Endothelial cell of umbilical vein (primary cell): ENCODE measurements around the gene KRTAP10-9. TPM values are rescaled to one million over a fixed set of nuclear protein-coding genes. Genes with fewer than 3 reads are reported as not detected.

ENCODE experiments used
- BruUV-seq: library from RNA; stranded (reverse); fragments of 400-500 nt; replicated peaks from 2 replicates; lab custom pipeline; 2021; lab: Mats Ljungman, UMichigan
- CTCF ChIA-PET: fragments of 300-600, 350-600 bp; sonication (Branson Sonifier 250); formaldehyde crosslinking; loops from one replicate; lab custom pipeline; 2021; ENCODE audit warnings: antibody characterized with exemption, inconsistent platforms; lab: Charles Lee
- POLR2A ChIA-PET: fragments of 300-600, 350-600 bp; sonication (Branson Sonifier 250); formaldehyde crosslinking; loops from one replicate; lab custom pipeline; 2021; ENCODE audit warnings: antibody characterized with exemption, inconsistent platforms; lab: Charles Lee
- DNase-seq: peaks from one replicate; pipeline ENCODE4 v3.0.0-alpha.2; 2011; ENCODE audit warnings: low read depth, low spot score
- FAIRE-seq: peaks from 2 replicates; lab custom pipeline; 2011; peaks lifted over from hg19 to GRCh38; lab: Jason Lieb, UNC
- H2AFZ ChIP-seq: 2 replicates; pipeline ENCODE4 v1.6.0; 2012; ENCODE audit warnings: low read depth, low read length, control low read depth, inconsistent platforms
- H3K27ac ChIP-seq: 2 replicates; pipeline ENCODE4 v1.5.1; 2011; ENCODE audit warnings: low read depth, mild to moderate bottlenecking, control low read depth, low read length, moderate library complexity; ENCODE audit not compliant: insufficient read depth
- H3K27me3 ChIP-seq, 2 experiments: 2 replicates each; pipeline versions ENCODE4 v1.6.0 to v1.6.1; 2011; ENCODE audit warnings: low read length in 2 of 2, mixed read lengths in 1 of 2; ENCODE audit not compliant: control insufficient read depth in 2 of 2, insufficient read depth in 2 of 2
- H3K36me3 ChIP-seq, 2 experiments: 2 replicates in 1 of 2; 3 replicates in 1 of 2; pipeline ENCODE4 v1.5.1; 2011; ENCODE audit warnings: low read length in 2 of 2, mild to moderate bottlenecking in 1 of 2, moderate library complexity in 1 of 2; ENCODE audit not compliant: control insufficient read depth in 2 of 2, insufficient read depth in 2 of 2; ENCODE audit errors: extremely low read depth in 1 of 2
- H3K4me1 ChIP-seq: 3 replicates; pipeline ENCODE4 v1.5.1; 2011; ENCODE audit warnings: mild to moderate bottlenecking, low read length; ENCODE audit not compliant: control insufficient read depth, insufficient read depth; ENCODE audit errors: extremely low read depth
- H3K4me2 ChIP-seq: 2 replicates; pipeline ENCODE4 v1.6.1; 2011; ENCODE audit warnings: low read length, control low read depth, mixed read lengths; ENCODE audit not compliant: insufficient read depth
- H3K4me3 ChIP-seq, 3 experiments: fragments of 200-600 bp in 1 of 3; sonication (generic), shearing (Covaris generic) in 1 of 3; replicated peaks in 1 of 3; 2 replicates each; pipeline ENCODE4 v1.5.1; 2011 to 2016; ENCODE audit warnings: control low read depth in 3 of 3, low read length in 3 of 3, mild to moderate bottlenecking in 2 of 3, inconsistent platforms in 1 of 3, low read depth in 1 of 3, moderate library complexity in 1 of 3; ENCODE audit not compliant: insufficient read depth in 1 of 3
- H3K79me2 ChIP-seq: 2 replicates; pipeline ENCODE4 v1.6.0; 2012; ENCODE audit warnings: low read length, inconsistent platforms; ENCODE audit not compliant: control insufficient read depth, insufficient read depth
- H3K9ac ChIP-seq: replicated peaks from 2 replicates; pipeline ENCODE3; 2011; ENCODE audit warnings: low read length, control low read depth; ENCODE audit not compliant: insufficient read depth; ENCODE audit errors: extremely low read depth
- H3K9me1 ChIP-seq: replicated peaks from 3 replicates; pipeline ENCODE4 v1.6.0; 2011; ENCODE audit warnings: mild to moderate bottlenecking, low read length; ENCODE audit not compliant: control insufficient read depth, insufficient read depth; ENCODE audit errors: extremely low read depth
- H3K9me3 ChIP-seq: replicated peaks from 2 replicates; pipeline ENCODE4 v1.5.1; 2012; ENCODE audit warnings: low read length, inconsistent platforms; ENCODE audit not compliant: control insufficient read depth, insufficient read depth
- H4K20me1 ChIP-seq: replicated peaks from 2 replicates; pipeline ENCODE3; 2011; ENCODE audit warnings: mild to moderate bottlenecking, low read length; ENCODE audit not compliant: control insufficient read depth, insufficient read depth; ENCODE audit errors: extremely low read depth
- CTCF ChIP-seq, 2 donors: IDR thresholded peaks; 1 replicate in 1 of 2; 2 replicates in 1 of 2; pipeline ENCODE4 v1.5.1; 2011; ENCODE audit warnings: low read length in 2 of 2, mild to moderate bottlenecking in 2 of 2, moderate library complexity in 2 of 2, control low read depth in 1 of 2, inconsistent platforms in 1 of 2, low read depth in 1 of 2; ENCODE audit not compliant: insufficient read depth in 1 of 2; ENCODE audit errors: extremely low read depth in 1 of 2
- EZH2 ChIP-seq: IDR thresholded peaks from 2 replicates; pipeline ENCODE4 v1.6.1; 2012; ENCODE audit warnings: borderline replicate concordance, low read depth, mild to moderate bottlenecking, moderate library complexity, low read length, inconsistent platforms; ENCODE audit not compliant: severe bottlenecking
- FOS ChIP-seq: IDR thresholded peaks from 2 replicates; pipeline ENCODE4 v1.6.1; 2011; ENCODE audit warnings: mild to moderate bottlenecking, low read length, moderate library complexity, borderline replicate concordance; ENCODE audit not compliant: insufficient read depth
- GATA2 ChIP-seq: IDR thresholded peaks from 2 replicates; pipeline ENCODE4 v1.7.0; 2011; ENCODE audit warnings: low read depth, mild to moderate bottlenecking, moderate library complexity, mixed read lengths, low read length; ENCODE audit not compliant: insufficient read length, insufficient read depth
- JUN ChIP-seq: IDR thresholded peaks from 2 replicates; pipeline ENCODE4 v1.6.1; 2011; ENCODE audit warnings: borderline replicate concordance, low read depth; ENCODE audit not compliant: insufficient read length, insufficient read depth
- MYC ChIP-seq: IDR thresholded peaks from one replicate; pipeline ENCODE4 v1.6.1; 2011; ENCODE audit warnings: mild to moderate bottlenecking, low read depth, low read length
- POLR2A ChIP-seq: IDR thresholded peaks from 2 replicates; pipeline ENCODE4 v1.6.1; 2012; ENCODE audit warnings: low read depth, mild to moderate bottlenecking, control low read depth, low read length
- POLR2AphosphoS5 ChIP-seq: IDR thresholded peaks from 2 replicates; pipeline ENCODE4 v1.6.1; 2012; ENCODE audit warnings: low read depth, mild to moderate bottlenecking, control low read depth, low read length, moderate library complexity; ENCODE audit not compliant: insufficient read depth
- dilution Hi-C: fragments of 300-500 bp; cut with MboI; formaldehyde crosslinking; loops from one replicate; pipeline ENCODE4 v1.15.0; 2019; ENCODE audit warnings: low sequenced_read_pairs; ENCODE audit not compliant: extremely low pct_ligation_motif_present
- intact Hi-C: fragments of 100-400 bp; cut with micrococcal nuclease; formaldehyde crosslinking; loops from one replicate; pipeline ENCODE4 v1.10.0; 2022
- polyA plus RNA-seq, 4 experiments: library from polyadenylated mRNA; depleted of rRNA in 3 of 4; stranded (reverse) in 3 of 4; unstranded in 1 of 4; fragments of >200 nt; gene quantifications; 2 replicates each; pipeline versions ENCODE4 v1.2.1 to v1.2.3, GENCODE V29; 2011 to 2012; ENCODE audit warnings: missing spikeins in 1 of 4
- total RNA-seq: library from RNA; stranded (reverse); gene quantifications from 2 replicates; pipeline ENCODE4 v1.2.3, GENCODE V29; 2021
- TF ChIP-seq, protein P1 (sequence below): IDR thresholded peaks from 2 replicates; pipeline ENCODE4 v1.6.1; 2011; ENCODE audit not compliant: insufficient read depth, insufficient read length

Gene KRTAP10-9
- total and polyA plus RNA-seq, 2 donors (not counting 3 experiments of a cell fraction or from before 2014, with no cell fraction given) = not detected

GRCh38 chr21:44594406-44594916 lies 32.4 kb upstream of the KRTAP10-9 start:
- no peaks in the 10 kb centered on the region for H4K20me1 ChIP-seq
- no peak overlapping the region for H3K4me3 ChIP-seq
- no TSS peak for BruUV-seq
- H3K27ac ChIP-seq = no peak overlapping the region
- FAIRE-seq (no peak), DNase-seq (no peak)
- no peak overlapping the region for H3K9ac ChIP-seq
- H3K9me1 ChIP-seq = no peaks in the 10 kb centered on the region
- no peaks in the 10 kb centered on the region for H3K4me1 ChIP-seq
- intact Hi-C loops = no loop called here
- H3K4me2 ChIP-seq = no peak overlapping the region
- no peak overlapping the region for H2AFZ ChIP-seq
- TF ChIP-seq GATA2 (no peak), EZH2 (no peak), CTCF (IDR thresholded peaks at IDR 0.05; ENCODE audit: extremely low read depth in 1 of 2, insufficient read depth in 1 of 2, low read depth in 1 of 2, low read length in 2 of 2) (no peak), POLR2A (no peak), POLR2AphosphoS5 (no peak), MYC (no peak), JUN (no peak), FOS (no peak)
- TF ChIP-seq, protein P1, sequence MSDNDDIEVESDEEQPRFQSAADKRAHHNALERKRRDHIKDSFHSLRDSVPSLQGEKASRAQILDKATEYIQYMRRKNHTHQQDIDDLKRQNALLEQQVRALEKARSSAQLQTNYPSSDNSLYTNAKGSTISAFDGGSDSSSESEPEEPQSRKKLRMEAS = no peak
- no peaks in the 10 kb centered on the region for H3K9me3 ChIP-seq
- dilution Hi-C loops = no loop called here
- peaks cover 0 to 2% of the 10 kb centered on the region in 2 experiments for H3K27me3 ChIP-seq
- H3K36me3 ChIP-seq = no peaks in the 10 kb centered on the region
- no peaks in the 10 kb centered on the region for H3K79me2 ChIP-seq
- ChIA-PET CTCF (interaction anchor here (1.7 kb wide), 1 partner anchor 199 kb away, joined by 5 read pairs; no protein-coding TSS in a partner anchor), POLR2A (no interaction called here)
